Adrenal gland (tissue), 12 donors: ENCODE results near the gene TDRD7. TPM values are rescaled to one million over a fixed set of nuclear protein-coding genes. Genes with fewer than 3 reads are reported as not detected.

Experiments used
- DNase-seq, 7 donors: peaks; one replicate each; pipeline ENCODE4 v3.0.0-alpha.2; 2019 to 2020
- H3K27ac ChIP-seq, 5 donors: fragments of 200-600 bp; sonication (generic) in 4 of 5; 1 replicate in 3 of 5; 2 replicates in 2 of 5; pipeline versions ENCODE4 v1.5.1 to v1.8.0; 2016 to 2020; ENCODE audit warnings: mild to moderate bottlenecking in 1 of 5
- H3K27me3 ChIP-seq: fragments of 200-600 bp; 2 replicates; pipeline ENCODE4 v1.8.0; 2021
- H3K36me3 ChIP-seq, 2 donors: fragments of 200-600 bp; replicated peaks in 1 of 2; 1 replicate in 1 of 2; 2 replicates in 1 of 2; pipeline versions ENCODE4 v1.5.1 to v1.8.0; 2018 to 2022
- H3K4me1 ChIP-seq, 2 donors: fragments of 200-600 bp; replicated peaks in 1 of 2; 1 replicate in 1 of 2; 2 replicates in 1 of 2; pipeline versions ENCODE4 v1.5.1 to v1.8.0; 2018 to 2021
- H3K4me3 ChIP-seq, 4 donors: fragments of 200-600 bp; sonication (generic) in 3 of 4; one replicate each; pipeline ENCODE4 v1.5.1; 2016 to 2018
- H3K9me3 ChIP-seq, 3 donors: fragments of 200-600 bp; sonication (generic) in 1 of 3; replicated peaks in 1 of 3; 1 replicate in 2 of 3; 2 replicates in 1 of 3; pipeline versions ENCODE4 v1.5.1 to v1.8.0; 2016 to 2021
- POLR2A ChIP-seq, 2 donors: fragments of 450-650 bp; IDR thresholded peaks; one replicate each; pipeline ENCODE4 v1.6.1; 2017; ENCODE audit warnings: antibody characterized with exemption in 2 of 2, mild to moderate bottlenecking in 2 of 2, moderate library complexity in 1 of 2
- WGBS, 4 donors: extraction: QIAGEN DNeasy Blood & Tissue Kit in 2 of 4; methylation state at CpG; one replicate each; pipeline versions ENCODE4 v1.1.5 to v1.1.7; 2013 to 2017; 5-methylcytosine and 5-hydroxymethylcytosine counted together
- intact Hi-C, 2 donors: fragments of 100-400 bp; cut with DNase I; formaldehyde crosslinking; loops; one replicate each; pipeline versions ENCODE4 v1.14.1 to v1.15.0; 2022 to 2023
- polyA plus RNA-seq, 3 donors: library from polyadenylated mRNA; stranded (reverse); fragments of 200-250 nt in 2 of 3; fragments of 350-450 nt in 1 of 3; fragmentation: Illumina TruSeq in 1 of 3; extraction: RNeasy Lipid Tissue Mini Kit (QIAGEN cat#74804) in 1 of 3; gene quantifications; one replicate each; pipeline ENCODE4 v1.2.3, GENCODE V29; 2013 to 2014
- total RNA-seq, 9 donors: library from RNA; depleted of rRNA in 4 of 9; stranded (reverse); fragments of >200 nt in 4 of 9; fragments of 120-200 nt in 1 of 9; fragmentation: NEBNext Ultra II Directional in 1 of 9; extraction: Animal tissue kit (Norgen Biotek cat#: 25700) in 1 of 9; gene quantifications; one replicate each; pipeline versions ENCODE4 v1.1.0 to v1.2.4, GENCODE V29; 2013 to 2023
- TF ChIP-seq, protein P1 (sequence below), 6 experiments: fragments of 450-650 bp in 4 of 6; fragments of 200-600 bp in 2 of 6; sonication (generic) in 1 of 6; IDR thresholded peaks; 1 replicate in 5 of 6; 2 replicates in 1 of 6; pipeline versions ENCODE4 v1.5.1 to v1.8.0; 2016 to 2021; ENCODE audit warnings: antibody characterized with exemption in 6 of 6, mild to moderate bottlenecking in 2 of 6, moderate library complexity in 1 of 6
- donor health status: healthy with polysubstance abuse.
- donor health status: Bipolar disorder and iron deficiency.
- donor health status: DM: yes; HTN: yes; CAD: no.
- donor health status: DM: no; HTN: no; CAD: no.
- donor health status: DM: no; HTN: no; CAD: no.
- donor health status: DM: yes; HTN: yes; CAD: no.

TDRD7 gene
- total and polyA plus RNA-seq, 12 donors, result 5.2 to 13.3 (median 9.2) TPM

DNA sequence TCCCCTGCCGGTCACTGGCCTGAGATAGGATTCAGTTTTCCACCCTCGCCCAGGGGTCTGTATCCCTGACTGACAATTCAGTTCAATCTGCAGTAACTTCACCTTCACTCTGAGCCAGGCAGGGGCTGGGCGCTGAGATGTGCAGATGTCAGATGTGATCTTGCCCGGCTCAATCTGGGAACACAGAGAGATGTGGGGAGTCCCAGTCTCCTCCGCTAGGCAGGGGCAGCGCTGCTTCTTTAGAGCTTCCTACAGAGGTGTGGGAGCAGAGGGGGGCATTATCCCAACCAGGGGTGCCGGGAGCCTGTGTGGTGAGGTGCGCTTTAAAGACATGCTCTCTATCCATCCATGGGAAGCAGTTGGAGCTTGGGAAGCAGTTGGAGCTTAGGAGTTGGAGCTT lies 104.2 kb downstream of the TDRD7 start:
- intact Hi-C loops, result no loop called here
- TF ChIP-seq POLR2A (IDR thresholded peaks at IDR 0.05), result peak in 1 of 2 donors; percentile 5
- TF ChIP-seq, protein P1, sequence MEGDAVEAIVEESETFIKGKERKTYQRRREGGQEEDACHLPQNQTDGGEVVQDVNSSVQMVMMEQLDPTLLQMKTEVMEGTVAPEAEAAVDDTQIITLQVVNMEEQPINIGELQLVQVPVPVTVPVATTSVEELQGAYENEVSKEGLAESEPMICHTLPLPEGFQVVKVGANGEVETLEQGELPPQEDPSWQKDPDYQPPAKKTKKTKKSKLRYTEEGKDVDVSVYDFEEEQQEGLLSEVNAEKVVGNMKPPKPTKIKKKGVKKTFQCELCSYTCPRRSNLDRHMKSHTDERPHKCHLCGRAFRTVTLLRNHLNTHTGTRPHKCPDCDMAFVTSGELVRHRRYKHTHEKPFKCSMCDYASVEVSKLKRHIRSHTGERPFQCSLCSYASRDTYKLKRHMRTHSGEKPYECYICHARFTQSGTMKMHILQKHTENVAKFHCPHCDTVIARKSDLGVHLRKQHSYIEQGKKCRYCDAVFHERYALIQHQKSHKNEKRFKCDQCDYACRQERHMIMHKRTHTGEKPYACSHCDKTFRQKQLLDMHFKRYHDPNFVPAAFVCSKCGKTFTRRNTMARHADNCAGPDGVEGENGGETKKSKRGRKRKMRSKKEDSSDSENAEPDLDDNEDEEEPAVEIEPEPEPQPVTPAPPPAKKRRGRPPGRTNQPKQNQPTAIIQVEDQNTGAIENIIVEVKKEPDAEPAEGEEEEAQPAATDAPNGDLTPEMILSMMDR (IDR thresholded peaks at IDR 0.05), result no peak
- Histone ChIP-seq H3K4me3 (no peak overlapping the region), H3K4me1 (peaks cover 11 to 42% of the 10 kb centered on the region in 2 donors), H3K27me3 (no peaks in the 10 kb centered on the region), H3K9me3 (no peaks in the 10 kb centered on the region), H3K27ac (peak overlapping the region in 1 of 5 donors; percentile 30), H3K36me3 (no peaks in the 10 kb centered on the region)
- 89 to 96% (median 92%) methylated on average over 6 to 8 of the region's 8 CpGs for WGBS, 4 donors
- peak in 2 of 7 donors; percentile 17 to 52 for DNase-seq

DNA sequence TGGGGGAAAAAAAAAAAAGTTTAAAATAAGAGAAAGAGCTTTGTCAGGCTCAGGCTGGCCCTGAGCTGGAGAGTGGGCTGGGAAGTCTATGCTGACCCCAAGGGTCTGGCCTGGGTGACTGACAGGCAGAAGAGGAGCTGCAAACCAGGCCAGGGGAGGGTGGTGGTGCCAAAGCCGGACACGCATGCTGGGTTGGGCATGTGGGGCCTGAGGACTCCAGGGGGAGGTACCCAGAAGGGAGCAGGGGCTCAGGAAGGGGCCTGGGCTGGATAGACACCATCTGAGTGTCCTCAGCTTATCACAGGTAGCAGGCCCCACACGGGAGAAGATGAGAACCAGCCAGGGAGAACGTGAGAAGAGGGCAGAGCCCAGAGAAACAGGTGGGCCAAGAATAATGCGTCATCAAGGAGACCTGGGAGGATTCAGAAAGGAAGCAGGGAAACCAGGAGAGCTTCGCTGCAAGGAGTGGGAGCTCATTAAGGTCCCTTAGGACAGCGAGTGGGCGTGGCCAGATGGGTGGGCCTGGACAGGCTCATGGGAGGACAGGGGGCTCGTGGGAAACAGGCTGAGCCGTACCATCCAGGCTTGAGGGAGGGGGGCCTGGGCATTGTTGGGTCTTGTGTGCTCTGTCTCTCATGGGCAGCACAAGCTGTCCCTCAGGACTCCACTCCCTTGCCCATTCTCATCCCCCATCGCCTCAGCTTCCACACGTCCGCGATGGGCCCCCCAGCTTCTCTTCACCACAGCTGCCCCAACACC lies 105.6 kb downstream of the TDRD7 start:
- intact Hi-C loops, result no loop called here
- 81 to 90% (median 89%) methylated on average over 14 of the region's 14 CpGs for WGBS, 4 donors
- H3K36me3 ChIP-seq, result no peaks in the 10 kb centered on the region
- no peaks in the 10 kb centered on the region for H3K27me3 ChIP-seq
- peak in 2 of 7 donors; percentile 28 to 53 for DNase-seq
- H3K4me3 ChIP-seq, result no peak overlapping the region
- peaks cover 11 to 54% of the 10 kb centered on the region in 2 donors for H3K4me1 ChIP-seq
- H3K27ac ChIP-seq, result peak overlapping the region in 2 of 5 donors; percentile 78
- no peak for TF ChIP-seq POLR2A (IDR thresholded peaks at IDR 0.05)
- TF ChIP-seq, protein P1 (IDR thresholded peaks at IDR 0.05), result no peak
- no peaks in the 10 kb centered on the region for H3K9me3 ChIP-seq

DNA sequence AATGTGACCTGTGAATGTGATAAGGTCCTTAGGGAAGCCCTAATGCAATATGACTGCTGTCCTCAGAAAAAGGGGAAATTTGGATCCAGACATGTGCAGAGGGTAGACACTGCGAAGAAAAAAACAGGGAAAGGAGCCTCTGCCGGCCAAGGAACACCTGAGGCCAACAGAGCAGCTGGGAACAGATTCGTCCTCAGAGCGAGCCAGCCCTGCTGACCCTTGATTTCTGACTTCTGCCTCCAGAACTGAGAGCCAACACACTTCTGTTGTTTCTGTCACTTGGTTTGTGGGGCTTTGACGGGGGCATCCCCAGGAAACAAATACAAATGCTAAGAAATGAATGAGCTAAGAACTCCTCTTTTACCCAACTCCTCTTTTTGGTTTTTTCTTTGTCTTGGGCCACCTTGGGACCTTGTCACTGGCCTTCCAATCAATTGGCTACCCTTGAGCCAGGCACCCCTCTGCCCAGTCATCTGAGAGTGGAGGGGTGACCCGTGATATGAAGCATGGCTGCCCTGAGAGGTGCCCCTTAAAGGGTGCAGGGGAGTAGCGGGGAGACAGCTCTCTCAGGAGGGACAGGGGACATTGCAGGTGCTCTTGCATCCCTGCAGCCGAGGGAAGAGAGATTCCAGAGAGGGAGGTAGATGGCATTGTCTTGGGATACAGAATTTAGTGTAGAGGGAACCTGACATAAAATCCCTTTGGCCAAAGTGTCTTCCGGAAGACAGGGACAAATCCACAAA lies 106.4 kb downstream of the TDRD7 start:
- H3K9me3 ChIP-seq, result no peaks in the 10 kb centered on the region
- no peaks in the 10 kb centered on the region for H3K27me3 ChIP-seq
- no peaks in the 10 kb centered on the region for H3K36me3 ChIP-seq
- H3K27ac ChIP-seq, result peak overlapping the region in 4 of 5 donors; percentile 32 to 78 (median 66)
- WGBS, 4 donors, result 68 to 80% (median 70%) methylated on average over 9 of the region's 9 CpGs
- peak in 2 of 7 donors; percentile 20 to 51 for DNase-seq
- peaks cover 11 to 54% of the 10 kb centered on the region in 2 donors for H3K4me1 ChIP-seq
- intact Hi-C loops, result no loop called here
- no peak overlapping the region for H3K4me3 ChIP-seq
- TF ChIP-seq POLR2A (IDR thresholded peaks at IDR 0.05), result no peak
- TF ChIP-seq, protein P1 (IDR thresholded peaks at IDR 0.05), result no peak

DNA sequence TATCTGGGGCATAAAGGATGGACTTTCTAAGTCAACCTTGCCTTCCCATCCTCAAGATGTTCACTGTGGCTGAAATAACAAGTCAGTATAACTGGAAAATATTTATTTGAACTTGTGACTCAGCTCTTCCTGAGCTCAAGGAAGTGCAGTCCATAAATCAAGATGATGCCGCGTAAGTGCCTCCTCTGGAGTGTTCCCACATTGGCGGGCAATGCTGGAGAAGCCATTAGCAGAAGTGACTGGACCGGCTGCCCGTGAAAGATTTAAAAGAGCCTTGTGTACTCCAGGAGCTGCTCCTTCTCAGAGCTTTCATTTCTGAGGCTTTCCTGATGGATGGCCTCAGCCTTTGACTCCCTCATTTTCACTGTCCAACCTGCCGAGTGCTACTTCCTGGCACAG lies 107.0 kb downstream of the TDRD7 start:
- 0 to 5% (median 0%) methylated on average over 5 to 6 of the region's 6 CpGs for WGBS, 4 donors

More for the DNA sequence above, 107.0 kb downstream of the TDRD7 start:
- Histone ChIP-seq H3K4me3 (no peak overlapping the region), H3K9me3 (no peaks in the 10 kb centered on the region), H3K36me3 (no peaks in the 10 kb centered on the region), H3K27me3 (no peaks in the 10 kb centered on the region), H3K27ac (peak overlapping the region in 4 of 5 donors; percentile 32 to 78 (median 66)), H3K4me1 (peaks cover 11 to 54% of the 10 kb centered on the region in 2 donors)
- TF ChIP-seq, protein P1 (IDR thresholded peaks at IDR 0.05), result no peak
- peak in 1 of 2 donors; percentile 17 for TF ChIP-seq POLR2A (IDR thresholded peaks at IDR 0.05)
- DNase-seq, result peak; percentile 79 to 95 (median 89)
- intact Hi-C loops, result no loop called here
